T-helper 1 cell treated with Interleukin-12 subunit alpha and Interleukin-12 subunit beta and Interleukin-4 antibody, amounts not matched to agents 30 μg/mL and 1 μg/mL, for 36 hours (primary cell): ENCODE measurements around the gene FCHSD1.

ENCODE experiments used
- H3K27ac Mint-ChIP-seq: one replicate; pipeline ENCODE4 v1.8.0; 2021; ENCODE audit warnings: mild to moderate bottlenecking, mixed read lengths
- H3K27me3 Mint-ChIP-seq: one replicate; pipeline ENCODE4 v1.8.0; 2021; ENCODE audit warnings: low read depth, mixed read lengths
- H3K36me3 Mint-ChIP-seq: one replicate; pipeline ENCODE4 v1.8.0; 2021; ENCODE audit warnings: low read depth, mixed read lengths
- H3K4me1 Mint-ChIP-seq: one replicate; pipeline ENCODE4 v1.8.0; 2021; ENCODE audit warnings: low read depth, mixed read lengths
- H3K4me3 Mint-ChIP-seq: one replicate; pipeline ENCODE4 v1.8.0; 2021; ENCODE audit warnings: mild to moderate bottlenecking, moderate library complexity, mixed read lengths
- H3K9me3 Mint-ChIP-seq: one replicate; pipeline ENCODE4 v1.8.0; 2021; ENCODE audit warnings: mixed read lengths

The FCHSD1 gene

DNA sequence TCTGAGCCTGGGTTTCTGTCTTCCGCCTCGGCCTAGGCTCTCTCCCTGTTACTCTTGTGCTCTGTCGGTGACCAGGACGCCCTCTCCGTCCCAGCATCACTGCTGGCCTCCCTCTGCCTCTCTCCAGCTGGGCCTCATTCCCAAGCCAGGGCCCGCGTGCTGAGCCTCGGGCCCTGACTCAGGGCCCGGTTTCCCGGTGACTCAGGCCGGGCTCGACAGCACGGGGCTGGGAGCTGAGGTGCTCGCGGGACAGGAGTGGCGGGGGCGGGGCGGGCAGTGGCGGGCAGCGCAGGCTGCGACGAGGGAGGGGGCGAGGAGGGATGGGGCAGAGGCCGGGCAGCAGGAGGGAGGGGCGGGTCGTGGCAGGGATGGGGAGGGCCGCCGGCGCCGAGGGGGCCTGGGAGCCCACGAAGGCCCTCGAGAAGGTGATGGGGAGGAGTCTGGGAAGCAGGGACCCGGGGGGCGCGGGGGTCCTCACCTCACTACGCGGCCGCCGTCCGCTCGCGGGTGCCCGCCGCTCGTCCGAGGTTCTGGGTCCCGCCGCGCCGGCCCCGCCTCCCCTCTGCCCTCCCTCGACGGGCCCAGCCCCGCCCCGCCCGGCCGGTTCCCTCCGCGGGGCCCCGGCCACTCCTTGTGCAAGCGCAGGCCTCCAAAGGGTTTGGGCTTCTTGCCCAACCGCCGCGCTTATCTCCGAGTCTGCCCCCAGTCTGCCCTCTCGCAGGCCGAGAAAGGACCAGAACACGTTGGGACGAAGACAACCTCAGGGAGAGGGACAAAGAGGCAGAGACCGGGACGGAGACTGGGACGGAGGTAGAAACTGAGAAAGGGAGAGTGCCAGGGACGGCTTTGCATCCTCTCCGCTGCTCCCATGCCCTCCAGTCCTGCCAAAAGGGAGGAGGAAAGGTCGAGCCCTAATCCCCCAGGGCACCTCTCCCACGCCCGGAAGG lies 30.8 kb upstream of the FCHSD1 start, which contains the start of gene ARAP3:
Gene ARAP3 (minus strand): TSS at position 536 of the 947 bp plus-strand sequence. CDS start 1,744 bp downstream, outside the sequence.
- H3K4me3 Mint-ChIP-seq, result peak within 1 kb of the TSS; percentile 78
- peaks cover 8% of the 10 kb centered on the region for H3K36me3 Mint-ChIP-seq
- H3K27ac Mint-ChIP-seq, result peak within 1 kb of the TSS; percentile 70
- no peaks in the 10 kb centered on the region for H3K9me3 Mint-ChIP-seq
- H3K4me1 Mint-ChIP-seq, result peaks cover 27% of the 10 kb centered on the region
- H3K27me3 Mint-ChIP-seq, result no peaks in the 10 kb centered on the region

DNA sequence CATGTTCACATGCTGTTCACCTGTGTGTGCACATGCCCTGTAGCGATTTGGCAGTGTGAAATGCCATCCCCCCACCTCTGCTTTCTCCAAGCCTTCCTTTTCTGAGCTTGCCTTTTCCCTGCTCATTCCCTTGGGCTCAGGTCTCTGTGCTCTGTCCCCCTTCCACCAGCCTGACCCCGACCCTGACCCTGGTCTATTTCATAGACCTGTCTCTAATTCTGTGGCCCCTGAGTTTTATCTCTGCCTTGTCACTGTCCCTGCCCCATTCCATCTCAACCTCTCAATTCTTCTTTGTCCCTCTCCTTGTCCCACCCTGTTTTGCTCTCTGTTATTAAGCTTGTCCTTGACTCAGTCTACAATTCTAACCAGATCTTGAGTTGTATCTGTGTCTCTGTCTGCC lies 30.1 kb upstream of the FCHSD1 start:
- Mint-ChIP-seq H3K27ac (peak overlapping the region; percentile 1), H3K36me3 (peaks cover 8% of the 10 kb centered on the region), H3K9me3 (no peaks in the 10 kb centered on the region), H3K4me3 (peak overlapping the region; percentile 48), H3K4me1 (peaks cover 27% of the 10 kb centered on the region), H3K27me3 (no peaks in the 10 kb centered on the region)

DNA sequence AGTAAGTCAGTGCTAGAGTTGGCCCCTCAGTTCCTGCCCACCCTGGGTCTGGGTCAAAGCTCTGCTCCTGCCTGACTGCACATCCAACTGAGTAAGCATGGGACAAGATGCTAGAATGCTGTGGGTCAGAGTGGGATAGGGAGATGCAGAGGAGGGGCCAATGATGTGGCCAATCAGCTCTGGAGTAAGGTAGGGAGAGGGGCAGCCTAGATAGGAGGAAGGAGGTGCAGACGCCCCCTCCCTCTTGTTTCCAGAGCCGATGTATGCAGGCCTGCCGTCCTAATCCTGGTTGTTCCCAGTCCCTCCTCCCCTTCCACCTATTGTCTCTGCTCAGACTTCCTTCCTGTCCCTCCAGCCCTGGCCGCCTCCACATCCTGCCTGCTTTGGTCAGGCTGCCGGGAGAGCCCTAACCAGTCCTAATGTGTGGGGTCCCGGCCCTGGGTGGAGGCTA lies 29.6 kb upstream of the FCHSD1 start:
- Mint-ChIP-seq H3K4me1 (peaks cover 26% of the 10 kb centered on the region), H3K36me3 (peaks cover 8% of the 10 kb centered on the region), H3K4me3 (no peak overlapping the region), H3K27ac (no peak overlapping the region), H3K27me3 (no peaks in the 10 kb centered on the region), H3K9me3 (no peaks in the 10 kb centered on the region)

DNA sequence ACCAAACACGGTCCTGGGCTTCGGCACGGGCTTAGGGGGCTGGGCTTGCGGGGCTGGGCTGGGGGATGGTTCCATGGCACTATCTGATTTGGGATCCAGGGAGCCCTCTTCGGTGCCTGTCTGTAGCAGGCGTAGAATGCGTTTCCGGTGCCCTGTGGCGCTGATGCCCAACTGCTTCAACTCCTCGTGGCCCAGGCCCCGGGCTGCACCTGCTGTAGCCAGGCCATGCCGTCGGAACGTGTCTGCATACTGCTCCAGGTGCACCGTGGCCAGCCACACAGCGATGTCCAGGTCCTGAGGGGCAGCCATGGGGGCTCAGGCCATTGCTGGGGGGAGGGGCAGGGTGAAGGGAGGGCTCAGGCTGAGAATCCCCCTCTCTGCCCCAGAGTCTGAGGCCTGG lies 29.0 kb upstream of the FCHSD1 start:
- Mint-ChIP-seq H3K36me3 (peaks cover 8% of the 10 kb centered on the region), H3K27ac (no peak overlapping the region)

DNA sequence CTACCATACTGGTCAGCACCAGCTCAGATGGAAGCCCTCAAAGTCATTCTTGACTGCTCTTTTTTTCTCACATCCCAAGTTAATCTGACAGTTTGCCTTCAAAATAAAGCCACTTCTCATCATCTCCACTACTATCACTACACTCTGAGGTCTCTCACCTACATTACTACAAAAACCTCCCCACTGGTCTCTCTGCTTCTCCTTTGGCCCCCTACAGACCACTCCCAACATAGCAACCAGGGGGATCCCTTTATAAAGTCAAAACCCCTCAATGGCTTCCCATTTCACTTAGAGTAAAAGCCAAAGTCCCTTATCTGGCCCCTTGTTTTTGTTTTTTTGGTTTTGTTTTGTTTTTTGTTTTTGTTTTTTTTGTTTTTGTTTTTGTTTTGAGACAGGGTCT lies 26.2 kb upstream of the FCHSD1 start:
- Mint-ChIP-seq H3K36me3 (peaks cover 10% of the 10 kb centered on the region), H3K27ac (peak overlapping the region; percentile 0), H3K27me3 (no peaks in the 10 kb centered on the region), H3K9me3 (no peaks in the 10 kb centered on the region), H3K4me3 (no peak overlapping the region), H3K4me1 (peaks cover 12% of the 10 kb centered on the region)

More for the DNA sequence above, 29.0 kb upstream of the FCHSD1 start:
- no peak overlapping the region for H3K4me3 Mint-ChIP-seq
- H3K27me3 Mint-ChIP-seq, result no peaks in the 10 kb centered on the region
- no peaks in the 10 kb centered on the region for H3K9me3 Mint-ChIP-seq
- peaks cover 24% of the 10 kb centered on the region for H3K4me1 Mint-ChIP-seq

DNA sequence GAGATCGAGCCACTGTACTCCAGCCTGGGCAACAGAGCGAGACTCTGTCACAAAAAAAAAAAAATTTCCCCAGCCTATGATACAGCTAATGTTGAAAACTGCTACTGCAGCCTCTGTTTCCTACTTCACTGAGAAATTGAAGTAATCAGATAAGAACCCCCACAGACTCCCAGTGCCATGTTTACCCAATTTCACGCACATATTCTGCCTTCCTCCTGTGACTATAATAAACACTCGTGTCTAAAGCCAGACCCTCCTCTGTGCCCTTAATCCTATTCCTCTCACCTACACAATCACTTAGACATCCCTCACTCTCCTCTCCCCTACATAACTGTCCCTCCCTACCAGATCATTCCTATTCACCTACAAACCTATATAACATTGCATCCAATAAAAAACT lies 24.5 kb upstream of the FCHSD1 start:
- no peaks in the 10 kb centered on the region for H3K9me3 Mint-ChIP-seq
- peaks cover 3% of the 10 kb centered on the region for H3K4me1 Mint-ChIP-seq
- H3K36me3 Mint-ChIP-seq, result peaks cover 8% of the 10 kb centered on the region
- no peak overlapping the region for H3K4me3 Mint-ChIP-seq
- no peaks in the 10 kb centered on the region for H3K27me3 Mint-ChIP-seq
- H3K27ac Mint-ChIP-seq, result no peak overlapping the region

DNA sequence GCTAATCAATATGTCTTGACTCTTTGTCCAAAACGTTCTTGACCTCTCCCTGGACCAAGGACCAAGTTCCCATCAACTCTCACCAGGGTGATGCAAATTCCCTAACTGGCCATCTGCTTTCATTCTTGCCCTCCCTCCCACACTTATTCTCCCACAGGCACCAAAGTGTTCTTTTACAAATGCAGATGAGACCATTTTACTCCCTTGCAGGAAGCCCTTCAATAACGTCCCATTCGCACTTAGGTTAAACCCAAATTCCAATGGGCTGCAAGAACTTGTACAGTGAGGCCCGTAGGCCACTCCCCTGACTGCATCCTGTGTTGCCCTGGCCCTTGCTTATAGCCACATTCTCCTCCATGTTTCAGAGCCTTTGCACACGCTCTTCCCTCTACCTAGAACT lies 23.5 kb upstream of the FCHSD1 start:
- Mint-ChIP-seq H3K9me3 (no peaks in the 10 kb centered on the region), H3K27ac (no peak overlapping the region), H3K4me3 (no peak overlapping the region), H3K36me3 (peaks cover 8% of the 10 kb centered on the region), H3K27me3 (no peaks in the 10 kb centered on the region), H3K4me1 (peaks cover 1% of the 10 kb centered on the region)

DNA sequence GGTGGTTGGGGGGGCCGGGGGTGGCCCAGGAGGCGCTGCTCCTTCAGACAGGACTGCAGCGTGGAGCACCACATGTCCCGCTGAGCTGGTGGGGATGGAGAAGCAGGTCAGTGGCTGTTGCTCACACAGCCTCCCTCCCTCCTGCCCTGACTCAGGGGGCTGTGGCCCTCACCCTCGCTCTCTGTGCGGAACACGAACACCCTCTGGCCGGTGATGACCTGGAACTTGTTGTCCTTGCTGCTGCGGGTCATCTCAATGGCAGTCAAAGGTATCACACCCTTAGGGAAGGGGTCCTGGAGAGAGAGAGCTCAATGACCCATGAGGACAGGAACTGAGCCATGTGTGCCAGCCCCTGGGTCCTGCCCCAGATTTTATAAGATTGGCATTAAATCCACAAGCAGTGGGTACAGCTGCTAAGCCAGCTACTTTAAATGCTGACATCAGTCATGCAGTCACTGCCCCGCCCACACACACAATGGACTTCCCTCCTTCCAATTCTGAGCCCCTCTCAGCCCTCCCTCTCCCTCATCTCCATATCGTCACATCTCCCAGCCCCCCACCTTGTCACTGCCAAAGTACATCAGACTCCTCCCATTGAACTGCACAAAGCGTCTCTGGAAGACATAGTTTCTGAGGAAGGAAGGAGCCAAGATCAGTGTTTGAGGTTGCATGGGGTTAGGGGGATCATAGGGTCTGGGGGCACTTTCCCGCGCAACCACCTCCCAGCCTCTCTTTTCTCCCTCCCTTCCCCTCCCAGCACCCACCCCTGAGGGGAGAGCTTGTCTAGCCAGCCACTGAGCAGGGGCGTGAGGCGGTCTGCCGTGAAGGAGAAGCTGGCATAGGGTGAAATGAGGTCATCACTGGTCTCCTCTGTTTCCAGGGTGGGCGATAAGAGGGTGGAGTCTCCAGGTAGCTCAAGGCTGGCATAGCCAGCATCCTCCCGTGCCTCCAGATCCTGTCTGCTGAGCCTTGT lies 21.9 kb upstream of the FCHSD1 start:
- Mint-ChIP-seq H3K9me3 (no peaks in the 10 kb centered on the region), H3K36me3 (peaks cover 2% of the 10 kb centered on the region), H3K27me3 (no peaks in the 10 kb centered on the region), H3K4me3 (no peak overlapping the region), H3K27ac (no peak overlapping the region), H3K4me1 (no peaks in the 10 kb centered on the region)

DNA sequence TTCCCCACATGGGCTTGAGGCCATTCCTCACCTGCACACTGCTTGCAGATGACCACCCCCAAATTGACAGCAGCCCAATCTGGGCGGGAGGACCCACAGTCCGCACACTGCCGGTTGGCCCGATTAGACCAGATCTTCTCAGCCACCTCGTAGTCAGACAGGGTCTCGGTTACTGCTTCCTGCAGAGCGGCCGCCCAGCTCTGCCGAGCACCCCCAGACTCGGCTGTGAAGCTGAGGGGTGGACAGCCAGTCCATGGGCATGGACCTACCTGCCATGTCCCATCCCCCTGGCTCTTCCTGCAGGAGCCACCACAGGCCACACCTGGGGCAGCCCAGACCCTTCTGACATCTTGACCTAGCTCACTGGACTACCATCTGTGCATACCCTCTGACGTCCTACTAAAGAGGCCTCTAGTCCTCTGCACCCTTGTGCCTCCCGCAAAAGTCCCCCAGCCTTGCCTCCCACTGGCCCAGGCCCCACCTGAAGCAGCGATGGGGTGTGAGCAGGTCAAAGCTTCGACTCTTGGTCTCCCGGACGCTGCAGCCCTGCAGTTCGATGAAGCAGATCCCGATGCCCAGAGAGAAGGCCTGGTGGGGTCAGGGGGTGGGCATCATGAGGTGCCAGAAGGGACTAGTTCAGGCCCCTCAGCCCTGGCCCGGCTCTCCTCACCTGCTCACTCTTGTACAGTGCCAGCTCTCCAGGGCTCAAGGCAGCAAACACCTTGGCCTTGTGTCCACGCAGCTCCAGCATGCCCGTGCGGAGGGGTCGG lies 21.0 kb upstream of the FCHSD1 start:
- H3K27me3 Mint-ChIP-seq, result no peaks in the 10 kb centered on the region
- no peaks in the 10 kb centered on the region for H3K4me1 Mint-ChIP-seq
- H3K9me3 Mint-ChIP-seq, result no peaks in the 10 kb centered on the region
- peaks cover 2% of the 10 kb centered on the region for H3K36me3 Mint-ChIP-seq
- no peak overlapping the region for H3K27ac Mint-ChIP-seq
- H3K4me3 Mint-ChIP-seq, result no peak overlapping the region

DNA sequence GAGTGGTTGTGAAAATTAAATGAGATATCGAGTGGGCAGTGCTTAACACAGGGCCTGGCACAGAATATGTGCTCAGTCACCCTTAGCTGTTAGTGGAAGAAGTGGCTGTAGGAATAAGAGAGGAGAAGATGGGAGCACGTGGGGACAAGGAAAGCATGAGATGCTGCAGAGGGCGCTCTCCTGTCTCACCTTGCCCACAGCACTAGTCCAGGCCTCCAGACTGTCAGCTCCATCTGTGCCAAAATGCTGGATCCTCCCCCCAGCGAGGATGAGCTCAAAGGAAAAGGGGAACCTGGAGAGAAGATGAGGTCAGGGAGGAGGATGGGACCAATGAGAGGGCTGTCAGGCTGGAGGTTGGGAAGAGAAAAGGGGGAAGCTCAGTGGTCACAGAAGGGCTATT lies 18.3 kb upstream of the FCHSD1 start:
- no peak overlapping the region for H3K27ac Mint-ChIP-seq
- H3K4me1 Mint-ChIP-seq, result peaks cover 4% of the 10 kb centered on the region
- no peaks in the 10 kb centered on the region for H3K9me3 Mint-ChIP-seq
- H3K4me3 Mint-ChIP-seq, result no peak overlapping the region
- no peaks in the 10 kb centered on the region for H3K36me3 Mint-ChIP-seq
- H3K27me3 Mint-ChIP-seq, result no peaks in the 10 kb centered on the region

DNA sequence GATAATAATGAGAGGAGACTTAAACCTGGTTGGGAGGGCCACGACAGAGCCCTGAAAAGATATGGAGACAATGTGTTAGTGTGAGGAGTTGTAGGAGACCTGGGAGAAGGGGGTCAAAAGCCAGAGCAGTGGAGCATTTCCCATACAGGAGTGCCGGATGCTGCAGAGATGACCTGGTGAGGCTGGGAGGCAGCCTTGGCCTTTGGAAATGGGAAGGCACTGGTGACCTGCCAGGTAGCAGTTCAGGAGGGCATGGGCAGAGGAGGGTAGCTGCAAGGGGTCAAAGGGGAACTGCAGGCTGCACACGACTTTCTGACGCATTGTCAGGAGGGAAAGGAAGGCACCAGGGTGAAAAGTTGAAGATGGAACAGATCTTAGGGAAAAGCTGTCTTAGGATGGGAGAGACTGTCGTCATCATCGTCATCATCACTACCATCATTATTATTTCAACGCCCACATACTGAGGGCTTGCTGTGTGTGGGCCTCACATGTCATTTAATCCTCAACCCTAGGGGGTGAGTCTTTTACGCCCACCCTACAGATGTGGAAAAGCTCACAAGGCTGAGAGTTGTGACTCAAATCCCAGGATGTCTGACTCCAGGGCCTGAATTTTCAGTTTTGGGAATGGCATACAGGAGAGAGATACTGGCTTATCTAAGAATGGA lies 17.5 kb upstream of the FCHSD1 start:
- Mint-ChIP-seq H3K36me3 (no peaks in the 10 kb centered on the region), H3K27ac (no peak overlapping the region), H3K9me3 (no peaks in the 10 kb centered on the region), H3K27me3 (no peaks in the 10 kb centered on the region), H3K4me3 (no peak overlapping the region), H3K4me1 (peaks cover 4% of the 10 kb centered on the region)

DNA sequence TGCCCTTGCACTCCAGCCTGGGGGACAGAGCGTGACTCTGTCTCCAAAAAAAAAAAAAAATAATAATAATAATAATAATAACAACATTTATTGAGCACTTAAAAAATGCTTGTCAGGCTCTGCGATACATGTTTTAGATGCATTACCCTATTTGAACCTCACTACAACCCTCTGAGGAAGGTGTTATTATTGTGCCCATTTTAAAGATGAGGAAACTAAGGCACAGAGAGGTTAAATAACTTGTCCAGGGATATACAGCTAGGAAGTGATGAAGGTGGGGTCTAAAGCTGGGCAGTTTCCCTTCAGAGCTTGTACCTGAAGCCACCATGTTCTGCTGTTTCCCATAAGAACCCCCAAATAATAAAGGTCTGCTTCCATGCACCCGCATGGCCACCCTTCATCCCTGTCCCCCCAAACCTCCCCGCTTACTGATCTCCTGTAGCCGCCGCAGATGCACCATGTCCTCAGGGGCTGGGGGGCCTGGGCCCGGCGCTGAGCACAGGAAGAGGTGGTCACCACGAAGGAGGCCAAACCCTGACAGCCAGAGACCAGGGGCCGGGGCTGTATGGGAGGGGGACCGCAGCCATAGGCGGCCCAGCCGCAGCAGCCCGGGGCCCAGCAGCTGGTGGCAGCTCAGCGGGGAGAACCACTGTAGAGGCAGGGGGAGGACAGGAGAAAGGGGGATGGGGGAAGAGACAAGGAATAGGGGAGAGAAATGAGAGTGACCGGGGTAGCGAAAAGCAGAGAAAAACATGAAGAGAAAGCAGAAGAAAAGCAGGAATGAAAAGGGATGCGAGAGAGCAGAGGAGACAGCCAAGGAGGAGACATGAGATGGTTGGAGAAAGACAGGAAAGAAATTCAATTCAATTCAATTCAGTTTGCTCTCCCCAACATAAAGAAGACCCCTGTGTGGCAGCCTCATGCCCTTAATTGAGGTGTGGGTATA lies 15.1 kb upstream of the FCHSD1 start:
- no peaks in the 10 kb centered on the region for H3K36me3 Mint-ChIP-seq
- H3K4me1 Mint-ChIP-seq, result peaks cover 4% of the 10 kb centered on the region
- no peaks in the 10 kb centered on the region for H3K27me3 Mint-ChIP-seq
- no peaks in the 10 kb centered on the region for H3K9me3 Mint-ChIP-seq
- H3K27ac Mint-ChIP-seq, result no peak overlapping the region
- no peak overlapping the region for H3K4me3 Mint-ChIP-seq
